K562 (cell line): ENCODE data around the gene SPIRE1. TPM values are rescaled to one million over a fixed set of nuclear protein-coding genes. Genes with fewer than 3 reads are reported as not detected.

ENCODE experiments used
- GATAD2B ChIP-seq: fragments of 450-650 bp; IDR thresholded peaks from 2 replicates; pipeline ENCODE4 v1.6.1; 2017; ENCODE audit warnings: mild to moderate bottlenecking, borderline replicate concordance
- IFI16 ChIP-seq: fragments of 250-450 bp; sonication (Bioruptor Pico); IDR thresholded peaks from 2 replicates; pipeline ENCODE4 v2.1.2; 2022; ENCODE audit warnings: mild to moderate bottlenecking, inconsistent platforms
- MAFK ChIP-seq: IDR thresholded peaks from 2 replicates; pipeline ENCODE4 v1.6.1; 2011; ENCODE audit warnings: low read length, improper control_type of control experiment
- MCM3 ChIP-seq: fragments of 450-650 bp; IDR thresholded peaks from 2 replicates; pipeline ENCODE4 v1.6.1; 2016
- MTA2 ChIP-seq: fragments of 450-650 bp; IDR thresholded peaks from 2 replicates; pipeline ENCODE4 v1.6.1; 2016; ENCODE audit warnings: low read depth
- MYC ChIP-seq, 2 experiments: fragments of 250-450 bp in 1 of 2; sonication (Bioruptor Pico) in 1 of 2; IDR thresholded peaks; 2 replicates each; pipeline versions ENCODE4 v1.5.1 to v1.6.1; 2012 to 2021; ENCODE audit warnings: low read depth in 2 of 2, borderline replicate concordance in 1 of 2, improper control_type of control experiment in 1 of 2, low read length in 1 of 2, mild to moderate bottlenecking in 1 of 2, moderate library complexity in 1 of 2
- PHTF2 ChIP-seq: fragments of 250-450 bp; sonication (Bioruptor Pico); IDR thresholded peaks from 2 replicates; pipeline ENCODE4 v1.5.0; 2021; ENCODE audit warnings: mild to moderate bottlenecking
- PML ChIP-seq: IDR thresholded peaks from 2 replicates; pipeline ENCODE4 v1.6.1; 2012; ENCODE audit warnings: low read length, inconsistent platforms
- SETDB1 ChIP-seq: IDR thresholded peaks from one replicate; pipeline ENCODE4 v1.6.1; 2012; ENCODE audit warnings: low read length, control low read depth, inconsistent platforms
- SMARCC2 ChIP-seq: fragments of 450-650 bp; IDR thresholded peaks from 2 replicates; pipeline ENCODE4 v1.6.1; 2017; ENCODE audit warnings: antibody characterized with exemption, moderate library complexity, mild to moderate bottlenecking, low read depth
- ZBTB7A ChIP-seq: IDR thresholded peaks from 2 replicates; pipeline ENCODE4 v1.6.1; 2011; ENCODE audit warnings: low read depth, mild to moderate bottlenecking, low read length, moderate library complexity, borderline replicate concordance; ENCODE audit not compliant: control insufficient read depth
- ZFP1 ChIP-seq: fragments of 450-650 bp; formaldehyde crosslinking; IDR thresholded peaks from 2 replicates; pipeline ENCODE4 v1.4.0; 2020; ENCODE audit warnings: mild to moderate bottlenecking, mixed read lengths
- ZNF354B ChIP-seq: fragments of 250-450 bp; sonication (Bioruptor Pico); IDR thresholded peaks from 2 replicates; pipeline ENCODE4 v1.4.0; 2020
- ZNF436 ChIP-seq: fragments of 250-450, 450-650 bp; sonication (Bioruptor Pico); formaldehyde crosslinking; IDR thresholded peaks from 2 replicates; pipeline ENCODE4 v1.7.0; 2020; ENCODE audit warnings: mild to moderate bottlenecking
- ZNF589 ChIP-seq: fragments of 200-800 bp; sonication (Bioruptor generic); IDR thresholded peaks from 2 replicates; pipeline ENCODE4 v1.6.1; 2016; ENCODE audit warnings: low read depth, missing genetic modification characterization, missing compliant biosample characterization
- ZNF77 ChIP-seq: fragments of 250-450 bp; sonication (Bioruptor Pico); IDR thresholded peaks from 2 replicates; pipeline ENCODE4 v1.5.0; 2020
- ZNF785 ChIP-seq: fragments of 250-450 bp; sonication (Bioruptor Pico); IDR thresholded peaks from 2 replicates; pipeline ENCODE4 v1.4.0; 2020; ENCODE audit warnings: mild to moderate bottlenecking
- ZNF79 ChIP-seq: fragments of 250-450 bp; sonication (Bioruptor Pico); IDR thresholded peaks from 2 replicates; pipeline ENCODE4 v1.4.0; 2020; ENCODE audit warnings: low read depth, mild to moderate bottlenecking, moderate library complexity
- polyA plus RNA-seq, 8 experiments: library from polyadenylated mRNA; depleted of rRNA in 4 of 8; stranded (reverse) in 5 of 8; unstranded in 3 of 8; fragments of >200 nt; fragmentation: Nextera tagmentation in 2 of 8; fragmentation: Illumina TruSeq in 1 of 8; extraction: Ambion mirVana in 2 of 8; extraction: Trizol in 1 of 8; gene quantifications; 2 replicates each; pipeline versions ENCODE4 v1.2.1 to v1.2.3, GENCODE V29; 2011 to 2014; ENCODE audit warnings: inconsistent platforms in 1 of 8, missing spikeins in 1 of 8
- total RNA-seq, 7 experiments: library from RNA; depleted of rRNA in 6 of 7; stranded (reverse); fragments of >200 nt in 6 of 7; fragmentation: Illumina TruSeq in 2 of 7; extraction: Trizol in 2 of 7; gene quantifications; 2 replicates each; pipeline versions ENCODE4 v1.2.1 to v1.2.3, GENCODE V29; 2011 to 2021; ENCODE audit warnings: low replicate concordance in 1 of 7
- TF ChIP-seq, protein P1 (sequence below), 2 experiments: fragments of 250-450 bp in 1 of 2; fragments of 450-650 bp in 1 of 2; sonication (Bioruptor Pico) in 1 of 2; IDR thresholded peaks; 2 replicates each; pipeline versions ENCODE4 v1.6.1 to v1.8.0; 2016 to 2021; ENCODE audit warnings: mild to moderate bottlenecking in 2 of 2, moderate library complexity in 2 of 2, missing compliant biosample characterization in 1 of 2, missing genetic modification characterization in 1 of 2
- TF ChIP-seq, protein P2 (sequence below): fragments of 250-450 bp; sonication (Bioruptor Pico); IDR thresholded peaks from 2 replicates; pipeline ENCODE4 v1.9.0; 2021; ENCODE audit warnings: mild to moderate bottlenecking
- TF ChIP-seq, protein P3 (sequence below), 2 experiments: IDR thresholded peaks in 1 of 2; conservative IDR thresholded peaks in 1 of 2; 2 replicates each; pipeline ENCODE4 v1.6.1; 2016; ENCODE audit warnings: low read depth in 2 of 2, mild to moderate bottlenecking in 1 of 2, missing compliant biosample characterization in 1 of 2, missing genetic modification characterization in 1 of 2, moderate library complexity in 1 of 2
- TF ChIP-seq, protein P4 (sequence below): sonication (generic); IDR thresholded peaks from 2 replicates; pipeline ENCODE4 v1.6.1; 2016

SPIRE1 gene
- total and polyA plus RNA-seq, 9 of the 15 experiments (the other 6 are each of a cell fraction or from before 2014, with no cell fraction given), result 2.9 to 14.0 (median 10.2) TPM

DNA sequence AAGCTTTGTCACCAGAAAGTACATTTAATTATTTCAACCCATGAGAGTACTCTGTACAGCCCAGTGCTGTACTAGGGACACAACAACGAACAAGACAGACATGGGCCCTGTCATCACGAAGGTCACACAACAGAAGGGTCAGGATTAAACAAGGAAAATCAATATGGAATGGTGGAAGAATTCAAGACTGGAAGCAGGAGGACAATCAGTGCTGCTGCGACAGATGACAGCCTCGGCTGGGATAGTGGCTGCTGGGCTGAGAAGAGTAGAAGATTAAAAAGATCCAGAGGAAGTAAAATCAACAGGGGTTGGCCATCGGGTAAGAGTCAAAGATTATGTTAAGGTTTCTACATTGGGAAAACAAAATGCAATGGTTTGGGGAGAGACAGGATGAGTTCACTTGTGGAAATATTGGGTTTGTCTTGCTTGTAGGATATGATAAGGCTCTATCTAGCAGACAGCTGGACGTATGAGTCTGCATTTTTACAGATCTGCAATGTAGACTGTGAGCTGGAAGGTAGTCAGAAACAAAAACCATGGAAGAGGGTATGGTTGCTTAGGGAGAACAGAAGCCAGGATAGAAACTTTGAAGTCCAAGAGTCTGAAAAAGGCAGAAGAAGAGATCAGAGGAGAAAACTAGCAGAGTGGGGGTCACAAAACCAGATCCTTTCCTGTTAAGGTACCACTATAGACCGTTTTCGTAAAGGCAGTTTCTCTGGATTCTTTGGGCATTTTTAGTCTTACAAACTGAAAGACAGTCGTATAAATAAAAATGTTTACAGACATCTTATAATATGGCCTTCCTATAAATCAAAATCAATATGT lies 166.1 kb downstream of the SPIRE1 start (continued):
- no peak; the same call in 1 of the 2 replicates for TF ChIP-seq PML
- no peak for TF ChIP-seq ZNF785
- no peak for TF ChIP-seq ZBTB7A
- peak; percentile 34; the same call in 1 of the 2 replicates for TF ChIP-seq GATAD2B
- peak; percentile 28; the same call in 1 of the 2 replicates for TF ChIP-seq ZNF79 (CRISPR knock-in tag)
- TF ChIP-seq SMARCC2, result peak; percentile 92
- TF ChIP-seq, protein P1, sequence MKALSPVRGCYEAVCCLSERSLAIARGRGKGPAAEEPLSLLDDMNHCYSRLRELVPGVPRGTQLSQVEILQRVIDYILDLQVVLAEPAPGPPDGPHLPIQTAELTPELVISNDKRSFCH (CRISPR knock-in tag; IDR thresholded peaks at IDR 0.05), result no peak
- TF ChIP-seq, protein P1 (tag; IDR thresholded peaks at IDR 0.05), result no peak
- TF ChIP-seq ZNF436 (CRISPR knock-in tag), result no peak
- TF ChIP-seq ZNF77 (CRISPR knock-in tag), result no peak
- TF ChIP-seq PHTF2 (CRISPR knock-in tag), result no peak
- no peak for TF ChIP-seq ZNF354B
- TF ChIP-seq MYC (IDR thresholded peaks at IDR 0.05; ENCODE audit: low read depth, low read length), result no peak; the same call in none of the 2 replicates
- TF ChIP-seq MYC (CRISPR knock-in tag; IDR thresholded peaks at IDR 0.05; ENCODE audit: borderline replicate concordance, low read depth), result no peak
- TF ChIP-seq, protein P2, sequence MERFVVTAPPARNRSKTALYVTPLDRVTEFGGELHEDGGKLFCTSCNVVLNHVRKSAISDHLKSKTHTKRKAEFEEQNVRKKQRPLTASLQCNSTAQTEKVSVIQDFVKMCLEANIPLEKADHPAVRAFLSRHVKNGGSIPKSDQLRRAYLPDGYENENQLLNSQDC (CRISPR knock-in tag), result no peak
- no peak for TF ChIP-seq IFI16
- TF ChIP-seq, protein P3, sequence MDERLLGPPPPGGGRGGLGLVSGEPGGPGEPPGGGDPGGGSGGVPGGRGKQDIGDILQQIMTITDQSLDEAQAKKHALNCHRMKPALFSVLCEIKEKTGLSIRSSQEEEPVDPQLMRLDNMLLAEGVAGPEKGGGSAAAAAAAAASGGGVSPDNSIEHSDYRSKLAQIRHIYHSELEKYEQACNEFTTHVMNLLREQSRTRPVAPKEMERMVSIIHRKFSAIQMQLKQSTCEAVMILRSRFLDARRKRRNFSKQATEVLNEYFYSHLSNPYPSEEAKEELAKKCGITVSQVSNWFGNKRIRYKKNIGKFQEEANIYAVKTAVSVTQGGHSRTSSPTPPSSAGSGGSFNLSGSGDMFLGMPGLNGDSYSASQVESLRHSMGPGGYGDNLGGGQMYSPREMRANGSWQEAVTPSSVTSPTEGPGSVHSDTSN (CRISPR knock-in tag; IDR thresholded peaks at IDR 0.05; ENCODE audit: low read depth), result no peak
- TF ChIP-seq, protein P3 (tag; conservative IDR thresholded peaks at IDR 0.05; ENCODE audit: low read depth), result 0 out of 2 replicates have a peak, but pooled peaks have one; percentile 20
- TF ChIP-seq MCM3, result no peak
- TF ChIP-seq, protein P4, sequence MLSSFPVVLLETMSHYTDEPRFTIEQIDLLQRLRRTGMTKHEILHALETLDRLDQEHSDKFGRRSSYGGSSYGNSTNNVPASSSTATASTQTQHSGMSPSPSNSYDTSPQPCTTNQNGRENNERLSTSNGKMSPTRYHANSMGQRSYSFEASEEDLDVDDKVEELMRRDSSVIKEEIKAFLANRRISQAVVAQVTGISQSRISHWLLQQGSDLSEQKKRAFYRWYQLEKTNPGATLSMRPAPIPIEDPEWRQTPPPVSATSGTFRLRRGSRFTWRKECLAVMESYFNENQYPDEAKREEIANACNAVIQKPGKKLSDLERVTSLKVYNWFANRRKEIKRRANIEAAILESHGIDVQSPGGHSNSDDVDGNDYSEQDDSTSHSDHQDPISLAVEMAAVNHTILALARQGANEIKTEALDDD, result peak; percentile 65; the same call in 1 of the 2 replicates
- TF ChIP-seq MTA2, result peak; percentile 84
- TF ChIP-seq MAFK, result peak; percentile 90
- no peak for TF ChIP-seq ZFP1 (CRISPR knock-in tag)
- peak; percentile 60; the same call in 1 of the 2 replicates for TF ChIP-seq ZNF589
- no peak for TF ChIP-seq SETDB1
